MM.1S (cell line): ENCODE measurements around the gene GRIN2D.

ENCODE experiments used
- CTCF ChIP-seq: fragments of 300-600 bp; sonication (generic); IDR thresholded peaks from 2 replicates; pipeline ENCODE4 v1.5.1; 2016; ENCODE audit warnings: antibody characterized with exemption, low read length, mixed read lengths
- EZH2 ChIP-seq: fragments of 300-600 bp; sonication (generic); optimal IDR thresholded peaks from 2 replicates; pipeline ENCODE3; 2017; ENCODE audit warnings: low read depth, mild to moderate bottlenecking, antibody characterized with exemption, low read length, mixed read lengths
- EZH2phosphoT487 ChIP-seq: fragments of 300-600 bp; sonication (generic); IDR thresholded peaks from 2 replicates; pipeline ENCODE4 v1.6.1; 2018; ENCODE audit warnings: antibody characterized with exemption, low read length

GRCh38 chr19:48371367-48371766 lies 22.1 kb upstream of the GRIN2D start:
- TF ChIP-seq EZH2phosphoT487 (no peak), CTCF (no peak), EZH2 (no peak)
